ENCODE data around the gene KIRREL1.

The KIRREL1 gene

GRCh38 chr1:158105352-158106095, 112.1 kb downstream of the KIRREL1 start:
- TF ChIP-seq CTCF (IDR thresholded peaks at IDR 0.05; ENCODE audit: low read depth, low read length), result no peak
- no peak for DNase-seq (ENCODE audit: extremely low read depth, low read depth)

- DNase-seq (ENCODE audit: extremely low read depth, low read depth), result no peak
- no peak for TF ChIP-seq CTCF (IDR thresholded peaks at IDR 0.05; ENCODE audit: low read depth, low read length)
Observed at GRCh38 chr1:158107916-158108315, 114.5 kb downstream of the KIRREL1 start.

- no peak for DNase-seq (ENCODE audit: extremely low read depth, low read depth)
Observed at GRCh38 chr1:158112994-158113758, 119.7 kb downstream of the KIRREL1 start.

GRCh38 chr1:158113759-158114127, 120.3 kb downstream of the KIRREL1 start:
- DNase-seq (ENCODE audit: extremely low read depth, low read depth), result no peak
- no peak for TF ChIP-seq CTCF (IDR thresholded peaks at IDR 0.05; ENCODE audit: low read depth, low read length)

More at GRCh38 chr1:158112994-158113758, 119.7 kb downstream of the KIRREL1 start:
- TF ChIP-seq CTCF (IDR thresholded peaks at IDR 0.05; ENCODE audit: low read depth, low read length), result peak; percentile 18

- DNase-seq (ENCODE audit: extremely low read depth, low read depth), result no peak
Observed at GRCh38 chr1:158115126-158115525, 121.7 kb downstream of the KIRREL1 start.

GRCh38 chr1:158116311-158117167, 123.1 kb downstream of the KIRREL1 start:
- DNase-seq (ENCODE audit: extremely low read depth, low read depth), result no peak
- TF ChIP-seq CTCF (IDR thresholded peaks at IDR 0.05; ENCODE audit: low read depth, low read length), result no peak

More at GRCh38 chr1:158115126-158115525, 121.7 kb downstream of the KIRREL1 start:
- no peak for TF ChIP-seq CTCF (IDR thresholded peaks at IDR 0.05; ENCODE audit: low read depth, low read length)

All from AG09319 (cell line).